Gastrocnemius medialis (tissue), 4 donors: ENCODE measurements around the gene PARP11. TPM values are rescaled to one million over a fixed set of nuclear protein-coding genes. Genes with fewer than 3 reads are reported as not detected.
A peak's percentile ranks its signal among the peaks of the same experiment; 100 is the strongest.

Source experiments
- ATAC-seq, 2 donors: fragments of 150-250 bp; one replicate each; pipeline ENCODE4 v1.9.1; 2016
- DNase-seq, 2 donors: peaks; one replicate each; pipeline ENCODE4 v3.0.0-alpha.2; 2019
- H3K27ac ChIP-seq, 4 donors: fragments of 200-600 bp; sonication (generic); 1 replicate in 1 of 4; 2 replicates in 3 of 4; pipeline ENCODE4 v1.5.1; 2016 to 2018; ENCODE audit warnings: mild to moderate bottlenecking in 2 of 4, moderate library complexity in 1 of 4
- H3K27me3 ChIP-seq, 3 donors: fragments of 200-600 bp; sonication (generic) in 2 of 3; 1 replicate in 1 of 3; 2 replicates in 2 of 3; pipeline versions ENCODE4 v1.5.1 to v1.6.0; 2016 to 2019; ENCODE audit warnings: mild to moderate bottlenecking in 1 of 3, moderate library complexity in 1 of 3
- H3K36me3 ChIP-seq, 2 donors: fragments of 200-600 bp; sonication (generic) in 1 of 2; one replicate each; pipeline ENCODE4 v1.5.1; 2017 to 2018
- H3K4me1 ChIP-seq, 2 donors: fragments of 200-600 bp; sonication (generic) in 1 of 2; one replicate each; pipeline ENCODE4 v1.5.1; 2016 to 2017; ENCODE audit warnings: mild to moderate bottlenecking in 2 of 2
- H3K4me3 ChIP-seq, 4 donors: fragments of 200-600 bp; sonication (generic) in 3 of 4; 1 replicate in 1 of 4; 2 replicates in 3 of 4; pipeline ENCODE4 v1.5.1; 2016 to 2019; ENCODE audit warnings: mild to moderate bottlenecking in 2 of 4
- H3K9me3 ChIP-seq, 3 donors: fragments of 200-600 bp; sonication (generic) in 2 of 3; 1 replicate in 1 of 3; 2 replicates in 2 of 3; pipeline ENCODE4 v1.5.1; 2016 to 2019
- POLR2A ChIP-seq, 2 donors: fragments of 450-650 bp; IDR thresholded peaks; one replicate each; pipeline ENCODE4 v1.6.1; 2017; ENCODE audit warnings: antibody characterized with exemption in 2 of 2, mild to moderate bottlenecking in 2 of 2, moderate library complexity in 2 of 2
- in situ Hi-C, 4 donors: fragments of 200-750 bp; cut with MboI; loops; one replicate each; pipeline versions ENCODE4 v1.15.0 to v1.8.0; 2017; ENCODE audit warnings: low sequenced_read_pairs in 4 of 4
- intact Hi-C: fragments of 100-400 bp; cut with DNase I; formaldehyde crosslinking; loops from one replicate; pipeline ENCODE4 v1.15.1; 2023; ENCODE audit warnings: low total_unique reads
- total RNA-seq, 4 donors: library from RNA; depleted of rRNA; stranded (reverse); fragments of >200 nt; gene quantifications; one replicate each; pipeline versions ENCODE4 v1.1.0 to v1.2.3, GENCODE V29; 2016
- TF ChIP-seq, protein P1 (sequence below), 5 experiments: fragments of 450-650 bp in 3 of 5; fragments of 200-600 bp in 2 of 5; sonication (generic) in 2 of 5; IDR thresholded peaks in 4 of 5; conservative IDR thresholded peaks in 1 of 5; 1 replicate in 4 of 5; 2 replicates in 1 of 5; pipeline ENCODE4 v1.5.1; 2016 to 2019; ENCODE audit warnings: antibody characterized with exemption in 5 of 5, mild to moderate bottlenecking in 3 of 5, moderate library complexity in 3 of 5

Gene PARP11
- total RNA-seq, 4 donors from 2014 or later, result 0.53 to 2.4 (median 1.2) TPM

DNA sequence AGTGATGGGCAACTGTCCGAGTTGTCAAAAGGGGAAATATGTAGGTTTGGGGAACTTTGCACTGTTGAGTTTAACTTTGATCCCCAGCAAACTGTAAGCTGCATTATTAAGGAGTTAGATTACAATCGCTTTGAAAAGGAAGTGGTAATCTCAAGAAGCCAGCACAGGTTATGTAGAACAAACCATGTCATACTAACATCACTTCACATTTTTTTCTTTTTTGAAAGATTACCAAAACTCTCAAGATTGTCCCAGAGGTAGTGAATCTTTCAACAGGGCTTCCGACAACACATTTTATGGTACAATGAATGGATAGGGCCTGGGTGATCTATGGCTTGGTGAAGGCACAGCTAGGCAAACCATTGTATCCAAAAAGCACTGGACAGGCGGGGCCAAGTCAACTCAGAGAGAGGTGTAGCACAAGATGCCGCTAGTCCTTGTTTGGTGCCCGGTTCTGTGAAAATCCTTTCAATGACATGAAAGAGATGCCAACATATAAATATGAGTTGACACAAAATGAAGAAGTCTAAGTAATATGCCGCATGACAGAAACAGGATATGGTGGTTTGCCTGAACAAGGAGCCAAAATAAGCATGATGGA, 24.3 kb upstream of the PARP11 start:
- no peak for DNase-seq
- ATAC-seq, result no peak
- Histone ChIP-seq H3K27me3 (peaks cover 0 to 8% (median 3%) of the 10 kb centered on the region in 3 donors), H3K27ac (no peak overlapping the region), H3K4me3 (no peak overlapping the region), H3K4me1 (no peaks in the 10 kb centered on the region), H3K9me3 (no peaks in the 10 kb centered on the region), H3K36me3 (no peaks in the 10 kb centered on the region)
- in situ Hi-C loops (loop anchor here in 1 of 4 donors (10.0 kb wide), 1 partner anchor 377 kb away; the partner anchor contains the start of gene CCND2), intact Hi-C loops (no loop called here)
- TF ChIP-seq, protein P1, sequence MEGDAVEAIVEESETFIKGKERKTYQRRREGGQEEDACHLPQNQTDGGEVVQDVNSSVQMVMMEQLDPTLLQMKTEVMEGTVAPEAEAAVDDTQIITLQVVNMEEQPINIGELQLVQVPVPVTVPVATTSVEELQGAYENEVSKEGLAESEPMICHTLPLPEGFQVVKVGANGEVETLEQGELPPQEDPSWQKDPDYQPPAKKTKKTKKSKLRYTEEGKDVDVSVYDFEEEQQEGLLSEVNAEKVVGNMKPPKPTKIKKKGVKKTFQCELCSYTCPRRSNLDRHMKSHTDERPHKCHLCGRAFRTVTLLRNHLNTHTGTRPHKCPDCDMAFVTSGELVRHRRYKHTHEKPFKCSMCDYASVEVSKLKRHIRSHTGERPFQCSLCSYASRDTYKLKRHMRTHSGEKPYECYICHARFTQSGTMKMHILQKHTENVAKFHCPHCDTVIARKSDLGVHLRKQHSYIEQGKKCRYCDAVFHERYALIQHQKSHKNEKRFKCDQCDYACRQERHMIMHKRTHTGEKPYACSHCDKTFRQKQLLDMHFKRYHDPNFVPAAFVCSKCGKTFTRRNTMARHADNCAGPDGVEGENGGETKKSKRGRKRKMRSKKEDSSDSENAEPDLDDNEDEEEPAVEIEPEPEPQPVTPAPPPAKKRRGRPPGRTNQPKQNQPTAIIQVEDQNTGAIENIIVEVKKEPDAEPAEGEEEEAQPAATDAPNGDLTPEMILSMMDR (IDR thresholded peaks at IDR 0.05 in 4 of 5, conservative IDR thresholded peaks at IDR 0.05 in 1 of 5), result no peak
- TF ChIP-seq POLR2A (IDR thresholded peaks at IDR 0.05), result no peak

DNA sequence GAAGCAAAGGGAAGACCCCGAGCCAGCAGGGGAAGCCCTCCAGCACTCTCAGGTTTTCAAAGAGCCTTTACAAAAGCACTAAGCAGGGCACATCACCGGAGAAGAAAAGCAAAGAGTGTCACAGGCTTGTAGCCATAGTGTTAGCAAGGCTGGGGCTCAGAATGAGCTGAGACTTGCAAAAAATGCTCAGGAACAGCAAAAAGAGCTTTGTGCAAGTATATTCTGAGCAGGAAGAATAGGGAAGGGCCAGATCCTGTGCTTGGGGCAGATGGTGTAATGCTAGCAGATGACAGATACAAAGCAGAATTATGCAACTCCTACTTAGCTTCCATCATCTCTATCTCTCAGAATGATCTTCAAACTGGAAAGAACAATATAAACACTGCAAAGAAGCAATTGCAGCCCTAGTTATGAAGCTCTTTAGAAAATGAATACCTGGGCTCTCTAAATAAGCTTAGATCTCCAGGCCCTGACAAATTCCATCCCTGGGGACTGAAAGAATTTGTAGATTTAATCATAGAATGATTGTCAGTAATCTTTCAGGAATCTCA, 23.7 kb upstream of the PARP11 start:
- DNase-seq (peak in 1 of 2 donors; percentile 24), ATAC-seq (peak in 1 of 2 donors; percentile 24)
- H3K27ac ChIP-seq, result no peak overlapping the region
- in situ Hi-C loops (loop anchor here in 1 of 4 donors (10.0 kb wide), 1 partner anchor 378 kb away; the partner anchor contains the start of gene CCND2), intact Hi-C loops (no loop called here)
- H3K4me3 ChIP-seq, result no peak overlapping the region
- H3K4me1 ChIP-seq, result no peaks in the 10 kb centered on the region
- no peak for TF ChIP-seq POLR2A (IDR thresholded peaks at IDR 0.05)
- TF ChIP-seq, protein P1 (IDR thresholded peaks at IDR 0.05 in 4 of 5, conservative IDR thresholded peaks at IDR 0.05 in 1 of 5), result no peak
- no peaks in the 10 kb centered on the region for H3K9me3 ChIP-seq
- no peaks in the 10 kb centered on the region for H3K36me3 ChIP-seq
- peaks cover 0 to 4% (median 3%) of the 10 kb centered on the region in 3 donors for H3K27me3 ChIP-seq

GRCh38 chr12:3896356-3896755, 23.2 kb upstream of the PARP11 start:
- no peak overlapping the region for H3K27ac ChIP-seq
- H3K27me3 ChIP-seq, result peaks cover 0 to 4% (median 3%) of the 10 kb centered on the region in 3 donors
- in situ Hi-C loops, result loop anchor here in 1 of 4 donors (10.0 kb wide), 1 partner anchor 378 kb away; the partner anchor contains the start of gene CCND2
- intact Hi-C loops, result no loop called here
- H3K9me3 ChIP-seq, result no peaks in the 10 kb centered on the region
- DNase-seq (no peak), ATAC-seq (no peak)
- TF ChIP-seq POLR2A (IDR thresholded peaks at IDR 0.05), result no peak
- TF ChIP-seq, protein P1 (IDR thresholded peaks at IDR 0.05 in 4 of 5, conservative IDR thresholded peaks at IDR 0.05 in 1 of 5), result no peak
- no peak overlapping the region for H3K4me3 ChIP-seq
- no peaks in the 10 kb centered on the region for H3K36me3 ChIP-seq
- H3K4me1 ChIP-seq, result no peaks in the 10 kb centered on the region

GRCh38 chr12:3892631-3893030, 19.4 kb upstream of the PARP11 start:
- DNase-seq (no peak), ATAC-seq (no peak)
- Histone ChIP-seq H3K36me3 (no peaks in the 10 kb centered on the region), H3K4me3 (no peak overlapping the region), H3K9me3 (no peaks in the 10 kb centered on the region), H3K27ac (no peak overlapping the region), H3K4me1 (no peaks in the 10 kb centered on the region), H3K27me3 (peaks cover 0 to 4% (median 3%) of the 10 kb centered on the region in 3 donors)
- intact Hi-C loops, result no loop called here
- in situ Hi-C loops, result loop anchor here in 1 of 4 donors (10.0 kb wide), 1 partner anchor 382 kb away; the partner anchor contains the start of gene CCND2
- no peak for TF ChIP-seq POLR2A (IDR thresholded peaks at IDR 0.05)
- TF ChIP-seq, protein P1 (IDR thresholded peaks at IDR 0.05 in 4 of 5, conservative IDR thresholded peaks at IDR 0.05 in 1 of 5), result no peak
